HG03135 (cell line): ENCODE results near the gene MOV10.

Experiments used
- ATAC-seq: cut with Tn5 transposase; IDR thresholded peaks from one replicate; pipeline ENCODE4 v1.9.1; 2021; ENCODE audit warnings: mild to moderate bottlenecking, moderate library complexity; ENCODE audit not compliant: unreplicated experiment

MOV10 gene

GRCh38 chr1:112673592-112674439 is 643 bp upstream of the MOV10 start:
- ATAC-seq = no peak

GRCh38 chr1:112674986-112675727 is 698 bp downstream of the MOV10 start:
- peak; percentile 37 for ATAC-seq

- no peak for ATAC-seq
Observed at GRCh38 chr1:112675728-112676381, 1.4 kb downstream of the MOV10 start.

- ATAC-seq = no peak
Observed at GRCh38 chr1:112676543-112676942, 2.1 kb downstream of the MOV10 start.

- ATAC-seq = no peak
Observed at GRCh38 chr1:112677501-112677900, 3.0 kb downstream of the MOV10 start.

GRCh38 chr1:112678605-112679004 is 4.1 kb downstream of the MOV10 start:
- ATAC-seq = no peak

- no peak for ATAC-seq
Observed at GRCh38 chr1:112685913-112686312, 11.5 kb downstream of the MOV10 start.

GRCh38 chr1:112686417-112686816 is 12.0 kb downstream of the MOV10 start:
- ATAC-seq = no peak

- no peak for ATAC-seq
Observed at GRCh38 chr1:112686835-112687234, 12.4 kb downstream of the MOV10 start.

- no peak for ATAC-seq
Observed at GRCh38 chr1:112687361-112687760, 12.9 kb downstream of the MOV10 start.

- no peak for ATAC-seq
Observed at GRCh38 chr1:112687785-112688496, 13.5 kb downstream of the MOV10 start.

- ATAC-seq = no peak
Observed at GRCh38 chr1:112688781-112689193, 14.3 kb downstream of the MOV10 start.

GRCh38 chr1:112689196-112689841 is 14.9 kb downstream of the MOV10 start:
- no peak for ATAC-seq

GRCh38 chr1:112689842-112690237 is 15.4 kb downstream of the MOV10 start:
- ATAC-seq = no peak

GRCh38 chr1:112692681-112693080 is 18.2 kb downstream of the MOV10 start:
- no peak for ATAC-seq

GRCh38 chr1:112693821-112694220 is 19.4 kb downstream of the MOV10 start:
- ATAC-seq = no peak

- no peak for ATAC-seq
Observed at GRCh38 chr1:112694363-112694929, 20.0 kb downstream of the MOV10 start.

- no peak for ATAC-seq
Observed at GRCh38 chr1:112695276-112695675, 20.8 kb downstream of the MOV10 start.

- ATAC-seq = no peak
Observed at GRCh38 chr1:112696578-112697314, 22.3 kb downstream of the MOV10 start.
